AG08395 (cell line): ENCODE results near the gene ARHGEF40.
A peak's percentile ranks its signal among the peaks of the same experiment; 100 is the strongest.

Experiments used
- DNase-seq: peaks from one replicate; pipeline ENCODE4 v3.0.0; 2012; ENCODE audit warnings: mixed read lengths, low spot score

The ARHGEF40 gene

GRCh38 chr14:21059842-21060613, 10.1 kb upstream of the ARHGEF40 start:
- DNase-seq: peak; percentile 57

GRCh38 chr14:21060614-21061346, 9.3 kb upstream of the ARHGEF40 start:
- DNase-seq: no peak

GRCh38 chr14:21061347-21061668, 8.8 kb upstream of the ARHGEF40 start:
- DNase-seq: no peak

GRCh38 chr14:21063479-21063878, 6.6 kb upstream of the ARHGEF40 start:
- DNase-seq: peak; percentile 79

- no peak for DNase-seq
These were observed 3.1 kb upstream of the ARHGEF40 start for GRCh38 chr14:21066882-21067502.

GRCh38 chr14:21068521-21069387, 1.4 kb upstream of the ARHGEF40 start:
- peak; percentile 63 for DNase-seq

GRCh38 chr14:21069388-21070082, 569 bp upstream of the ARHGEF40 start:
- DNase-seq: peak; percentile 38

- DNase-seq: peak; percentile 42
These were observed 613 bp downstream of the ARHGEF40 start for GRCh38 chr14:21070610-21071224.

- peak; percentile 95 for DNase-seq
These were observed 1.3 kb downstream of the ARHGEF40 start for GRCh38 chr14:21071225-21072030.

- DNase-seq: peak; percentile 72
These were observed 1.9 kb downstream of the ARHGEF40 start for GRCh38 chr14:21072031-21072473.

GRCh38 chr14:21072781-21073339, 2.8 kb downstream of the ARHGEF40 start:
- DNase-seq: no peak

GRCh38 chr14:21073921-21074320, 3.8 kb downstream of the ARHGEF40 start:
- no peak for DNase-seq

- no peak for DNase-seq
These were observed 4.5 kb downstream of the ARHGEF40 start for GRCh38 chr14:21074398-21075272.

GRCh38 chr14:21075719-21076437, 5.8 kb downstream of the ARHGEF40 start:
- DNase-seq: no peak

- DNase-seq: no peak
These were observed 7.6 kb downstream of the ARHGEF40 start for GRCh38 chr14:21077672-21078071.

- DNase-seq: no peak
These were observed 8.2 kb downstream of the ARHGEF40 start for GRCh38 chr14:21078287-21078686.

- DNase-seq: no peak
These were observed 8.6 kb downstream of the ARHGEF40 start for GRCh38 chr14:21078726-21079125.

GRCh38 chr14:21081521-21082142, 11.5 kb downstream of the ARHGEF40 start:
- no peak for DNase-seq
